Glutamatergic neuron (in vitro differentiated cells): ENCODE results near the gene MOXD1. TPM values are rescaled to one million over a fixed set of nuclear protein-coding genes. Genes with fewer than 3 reads are reported as not detected.
"Not testable (repeated sequence)": the region's sequence is repeated elsewhere in the genome, so short reads cannot be mapped to it uniquely, and the experiment has no call there.

ENCODE experiments used
- DNase-seq: peaks from one replicate; pipeline ENCODE4 v3.0.0; 2022
- H3K27ac Mint-ChIP-seq: one replicate; pipeline ENCODE4 v1.8.0; 2020; ENCODE audit warnings: mild to moderate bottlenecking, mixed read lengths, inconsistent platforms; ENCODE audit not compliant: unreplicated experiment
- H3K27me3 Mint-ChIP-seq: one replicate; pipeline ENCODE4 v1.8.0; 2020; ENCODE audit warnings: mild to moderate bottlenecking, moderate library complexity, mixed read lengths, inconsistent platforms; ENCODE audit not compliant: unreplicated experiment
- H3K36me3 Mint-ChIP-seq: one replicate; pipeline ENCODE4 v1.8.0; 2020; ENCODE audit warnings: mild to moderate bottlenecking, mixed read lengths, inconsistent platforms; ENCODE audit not compliant: unreplicated experiment
- H3K4me1 Mint-ChIP-seq: one replicate; pipeline ENCODE4 v1.8.0; 2020; ENCODE audit warnings: mild to moderate bottlenecking, low read depth, mixed read lengths, inconsistent platforms; ENCODE audit not compliant: unreplicated experiment
- H3K4me3 Mint-ChIP-seq: one replicate; pipeline ENCODE4 v1.8.0; 2020; ENCODE audit warnings: mild to moderate bottlenecking, mixed read lengths, inconsistent platforms; ENCODE audit not compliant: unreplicated experiment
- H3K9me3 Mint-ChIP-seq: one replicate; pipeline ENCODE4 v1.8.0; 2020; ENCODE audit warnings: mild to moderate bottlenecking, moderate library complexity, mixed read lengths, inconsistent platforms; ENCODE audit not compliant: unreplicated experiment
- CTCF ChIP-seq: fragments of 200-600 bp; sonication (generic); IDR thresholded peaks from one replicate; pipeline ENCODE4 v1.5.0; 2021; ENCODE audit not compliant: partially characterized antibody, unreplicated experiment
- total RNA-seq: library from RNA; stranded (reverse); fragmentation: NEBNext Ultra II Directional; extraction: Animal tissue kit (Norgen Biotek cat#: 25700); gene quantifications from one replicate; pipeline ENCODE4 v1.2.1, GENCODE V29; 2021; ENCODE audit not compliant: unreplicated experiment

The MOXD1 gene
- total RNA-seq, 1 donor from 2014 or later: not detected

- Mint-ChIP-seq H3K27me3 (peaks cover 4% of the 10 kb centered on the region), H3K27ac (no peak overlapping the region), H3K4me3 (no peak overlapping the region), H3K36me3 (no peaks in the 10 kb centered on the region), H3K4me1 (peaks cover 3% of the 10 kb centered on the region), H3K9me3 (no peaks in the 10 kb centered on the region)
- no peak for TF ChIP-seq CTCF
- no peak for DNase-seq
These were observed 128.5 kb downstream of the MOXD1 start for GRCh38 chr6:132272776-132273175.

GRCh38 chr6:132270726-132271402 lies 130.4 kb downstream of the MOXD1 start:
- TF ChIP-seq CTCF: no peak
- peaks cover 7% of the 10 kb centered on the region for H3K27me3 Mint-ChIP-seq
- no peaks in the 10 kb centered on the region for H3K36me3 Mint-ChIP-seq
- H3K27ac Mint-ChIP-seq: no peak overlapping the region
- peaks cover 3% of the 10 kb centered on the region for H3K4me1 Mint-ChIP-seq
- DNase-seq: no peak
- H3K4me3 Mint-ChIP-seq: no peak overlapping the region
- H3K9me3 Mint-ChIP-seq: no peaks in the 10 kb centered on the region

- not testable (repeated sequence) for DNase-seq, H3K27me3 Mint-ChIP-seq, H3K4me3 Mint-ChIP-seq, H3K36me3 Mint-ChIP-seq, H3K4me1 Mint-ChIP-seq, H3K27ac Mint-ChIP-seq, H3K9me3 Mint-ChIP-seq
These were observed 132.6 kb downstream of the MOXD1 start for GRCh38 chr6:132268666-132269065.

GRCh38 chr6:132268209-132268608 lies 133.1 kb downstream of the MOXD1 start:
- Mint-ChIP-seq H3K4me1 (peaks cover 3% of the 10 kb centered on the region), H3K27me3 (peaks cover 3% of the 10 kb centered on the region), H3K36me3 (no peaks in the 10 kb centered on the region), H3K9me3 (no peaks in the 10 kb centered on the region), H3K4me3 (no peak overlapping the region), H3K27ac (no peak overlapping the region)
- TF ChIP-seq CTCF: no peak
- DNase-seq: no peak

- no peaks in the 10 kb centered on the region for H3K4me1 Mint-ChIP-seq
- H3K9me3 Mint-ChIP-seq: no peaks in the 10 kb centered on the region
- H3K27me3 Mint-ChIP-seq: peaks cover 5% of the 10 kb centered on the region
- no peak overlapping the region for H3K4me3 Mint-ChIP-seq
- TF ChIP-seq CTCF: no peak
- no peak overlapping the region for H3K27ac Mint-ChIP-seq
- no peak for DNase-seq
- H3K36me3 Mint-ChIP-seq: no peaks in the 10 kb centered on the region
These were observed 135.7 kb downstream of the MOXD1 start for GRCh38 chr6:132265451-132266097.
